ENCODE data around the gene PSMD14.

The PSMD14 gene

GRCh38 chr2:161417438-161418274 is 109.4 kb downstream of the PSMD14 start:
- in situ Hi-C loops (cut with MboI; ENCODE audit: low sequenced_read_pairs), result no loop called here

DNA sequence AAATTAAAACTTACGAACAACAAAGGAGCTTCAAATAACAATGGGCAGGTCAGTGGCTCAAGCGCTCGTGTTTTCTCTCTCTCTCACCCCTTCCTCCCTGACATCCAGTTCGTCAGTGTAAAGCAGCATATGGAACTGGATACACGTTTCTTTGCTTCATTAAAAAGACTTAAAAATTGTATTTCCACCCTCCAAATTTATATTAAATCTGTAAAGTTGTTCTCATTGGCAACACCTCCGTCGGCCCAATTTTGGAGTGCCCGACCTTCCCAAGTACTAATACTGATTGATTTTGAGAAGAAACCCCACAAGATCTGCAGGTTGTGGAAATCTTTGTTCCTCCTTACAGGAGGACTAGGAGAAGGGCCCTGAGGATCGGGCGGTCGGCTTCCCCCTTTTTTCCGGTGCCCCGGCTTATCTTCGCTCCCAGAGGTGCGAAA is 110.1 kb downstream of the PSMD14 start:
- in situ Hi-C loops (cut with MboI; ENCODE audit: low sequenced_read_pairs), result no loop called here

GRCh38 chr2:161418715-161419637 is 110.8 kb downstream of the PSMD14 start:
- in situ Hi-C loops (cut with MboI; ENCODE audit: low sequenced_read_pairs), result no loop called here

DNA sequence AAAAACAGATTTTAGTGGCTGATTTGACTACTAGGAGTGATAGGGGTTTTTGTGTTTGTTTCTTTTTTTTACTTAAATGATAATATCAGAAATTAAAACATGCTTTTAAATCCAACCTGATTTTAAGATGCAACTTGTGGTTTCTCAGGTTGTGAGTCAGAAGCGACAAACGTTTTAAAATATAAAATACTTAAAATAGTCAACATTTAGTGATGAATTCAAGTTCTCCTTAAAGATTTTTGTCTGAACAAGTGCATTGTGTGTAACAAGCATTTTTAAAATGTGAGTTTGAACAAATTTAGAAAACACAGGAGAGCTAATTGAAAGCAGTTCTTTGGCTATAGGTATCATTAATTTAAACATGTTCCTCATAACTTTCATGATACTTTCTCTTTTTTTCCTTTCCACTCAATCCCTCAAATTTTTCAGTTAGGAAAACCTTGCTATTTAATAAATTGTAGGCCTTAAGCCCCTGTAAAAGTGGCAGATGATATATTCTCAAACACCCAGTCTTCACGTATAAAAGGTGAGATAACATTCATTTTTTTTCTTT is 111.5 kb downstream of the PSMD14 start:
- in situ Hi-C loops (cut with MboI; ENCODE audit: low sequenced_read_pairs), result no loop called here

DNA sequence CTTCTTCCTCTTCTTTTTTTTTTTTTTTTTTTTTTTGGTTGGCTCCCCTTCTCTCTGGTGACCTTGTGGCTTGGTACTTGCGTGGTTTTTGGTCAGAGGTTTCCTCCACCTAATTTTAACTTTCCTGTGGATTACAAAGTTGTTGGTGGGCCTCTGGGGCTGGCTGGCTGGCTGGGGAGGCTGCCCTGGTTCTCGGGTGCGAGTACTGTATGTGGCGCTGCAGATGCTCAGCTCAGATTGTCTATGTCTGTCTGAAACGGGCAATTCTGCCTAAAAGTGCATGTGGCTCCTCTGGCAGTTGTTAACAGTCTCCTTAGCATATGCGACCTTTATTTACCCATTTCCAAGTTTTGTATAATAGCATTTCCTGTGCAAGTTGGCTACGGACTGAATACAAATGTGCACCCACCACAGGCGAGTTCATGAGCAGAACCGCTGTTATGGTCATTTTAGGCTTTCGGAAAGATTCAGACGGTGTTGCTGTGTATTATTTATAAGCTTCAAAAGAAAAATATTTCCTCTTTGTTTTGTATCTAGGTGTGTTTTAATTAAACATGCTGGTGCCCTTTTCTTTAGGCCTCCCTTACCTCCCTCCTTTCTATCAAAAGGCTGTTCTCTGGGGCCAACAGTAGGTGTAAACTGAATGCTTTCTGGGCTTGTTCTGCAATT is 112.3 kb downstream of the PSMD14 start:
- in situ Hi-C loops (cut with MboI; ENCODE audit: low sequenced_read_pairs), result no loop called here

- in situ Hi-C loops (cut with MboI; ENCODE audit: low sequenced_read_pairs), result no loop called here
Observed at GRCh38 chr2:161421686-161422085, 113.5 kb downstream of the PSMD14 start.

- in situ Hi-C loops (cut with MboI; ENCODE audit: low sequenced_read_pairs), result no loop called here
Observed at GRCh38 chr2:161422816-161423403, 114.7 kb downstream of the PSMD14 start.

DNA sequence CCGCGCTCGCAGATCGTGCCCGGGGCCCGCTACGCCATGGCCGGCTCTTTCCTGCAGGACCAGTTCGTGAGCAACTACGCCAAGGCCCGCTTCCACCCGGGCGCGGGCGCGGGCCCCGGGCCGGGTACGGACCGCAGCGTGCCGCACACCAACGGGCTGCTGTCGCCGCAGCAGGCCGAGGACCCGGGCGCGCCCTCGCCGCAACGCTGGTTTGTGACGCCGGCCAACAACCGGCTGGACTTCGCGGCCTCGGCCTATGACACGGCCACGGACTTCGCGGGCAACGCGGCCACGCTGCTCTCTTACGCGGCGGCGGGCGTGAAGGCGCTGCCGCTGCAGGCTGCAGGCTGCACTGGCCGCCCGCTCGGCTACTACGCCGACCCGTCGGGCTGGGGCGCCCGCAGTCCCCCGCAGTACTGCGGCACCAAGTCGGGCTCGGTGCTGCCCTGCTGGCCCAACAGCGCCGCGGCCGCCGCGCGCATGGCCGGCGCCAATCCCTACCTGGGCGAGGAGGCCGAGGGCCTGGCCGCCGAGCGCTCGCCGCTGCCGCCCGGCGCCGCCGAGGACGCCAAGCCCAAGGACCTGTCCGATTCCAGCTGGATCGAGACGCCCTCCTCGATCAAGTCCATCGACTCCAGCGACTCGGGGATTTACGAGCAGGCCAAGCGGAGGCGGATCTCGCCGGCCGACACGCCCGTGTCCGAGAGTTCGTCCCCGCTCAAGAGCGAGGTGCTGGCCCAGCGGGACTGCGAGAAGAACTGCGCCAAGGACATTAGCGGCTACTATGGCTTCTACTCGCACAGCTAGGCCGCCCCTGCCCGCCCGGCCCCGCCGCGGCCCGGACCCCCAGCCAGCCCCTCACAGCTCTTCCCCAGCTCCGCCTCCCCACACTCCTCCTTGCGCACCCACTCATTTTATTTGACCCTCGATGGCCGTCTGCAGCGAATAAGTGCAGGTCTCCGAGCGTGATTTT is 115.5 kb downstream of the PSMD14 start:
- in situ Hi-C loops (cut with MboI; ENCODE audit: low sequenced_read_pairs), result no loop called here

GRCh38 chr2:161424394-161424769 is 116.2 kb downstream of the PSMD14 start:
- in situ Hi-C loops (cut with MboI; ENCODE audit: low sequenced_read_pairs), result no loop called here

- in situ Hi-C loops (cut with MboI; ENCODE audit: low sequenced_read_pairs), result no loop called here
Observed at GRCh38 chr2:161424891-161425727, 116.9 kb downstream of the PSMD14 start.

DNA sequence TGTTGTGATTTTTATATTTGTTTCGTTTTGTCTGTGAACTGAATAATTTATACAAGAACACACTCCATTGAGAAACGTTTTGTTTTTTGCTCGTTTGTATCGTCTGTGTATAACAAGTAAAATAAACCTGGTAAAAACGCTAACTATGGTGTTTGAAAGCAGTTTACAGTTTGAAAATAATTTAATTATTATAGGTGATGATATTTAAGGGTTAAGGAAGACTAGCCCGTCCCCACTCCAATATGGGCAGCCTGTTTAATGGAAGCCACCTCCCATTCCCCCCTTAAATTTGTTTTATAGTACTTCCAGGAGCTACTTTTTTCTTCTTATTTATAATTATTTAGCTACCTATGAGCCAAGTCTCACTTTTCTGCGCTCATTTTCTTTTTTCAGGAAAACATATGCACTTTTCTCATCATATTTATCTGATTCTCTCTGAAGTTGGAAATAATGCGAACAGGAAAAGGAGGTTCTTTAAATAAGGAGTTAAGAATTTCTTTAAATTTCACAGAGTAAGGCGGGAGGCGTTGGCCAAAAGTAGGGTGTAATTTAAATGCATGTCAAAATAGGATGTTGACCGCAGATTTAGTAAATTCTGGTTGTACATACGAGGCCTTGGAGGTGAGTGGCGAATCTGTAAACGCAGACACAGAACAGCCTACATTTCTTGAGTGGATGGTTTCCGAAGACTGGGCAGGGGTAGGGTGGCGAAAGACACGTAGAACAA is 117.7 kb downstream of the PSMD14 start:
- in situ Hi-C loops (cut with MboI; ENCODE audit: low sequenced_read_pairs), result no loop called here

- in situ Hi-C loops (cut with MboI; ENCODE audit: low sequenced_read_pairs), result no loop called here
Observed at GRCh38 chr2:161426455-161426921, 118.3 kb downstream of the PSMD14 start.

GRCh38 chr2:161426922-161427663 is 118.9 kb downstream of the PSMD14 start:
- in situ Hi-C loops (cut with MboI; ENCODE audit: low sequenced_read_pairs), result no loop called here

DNA sequence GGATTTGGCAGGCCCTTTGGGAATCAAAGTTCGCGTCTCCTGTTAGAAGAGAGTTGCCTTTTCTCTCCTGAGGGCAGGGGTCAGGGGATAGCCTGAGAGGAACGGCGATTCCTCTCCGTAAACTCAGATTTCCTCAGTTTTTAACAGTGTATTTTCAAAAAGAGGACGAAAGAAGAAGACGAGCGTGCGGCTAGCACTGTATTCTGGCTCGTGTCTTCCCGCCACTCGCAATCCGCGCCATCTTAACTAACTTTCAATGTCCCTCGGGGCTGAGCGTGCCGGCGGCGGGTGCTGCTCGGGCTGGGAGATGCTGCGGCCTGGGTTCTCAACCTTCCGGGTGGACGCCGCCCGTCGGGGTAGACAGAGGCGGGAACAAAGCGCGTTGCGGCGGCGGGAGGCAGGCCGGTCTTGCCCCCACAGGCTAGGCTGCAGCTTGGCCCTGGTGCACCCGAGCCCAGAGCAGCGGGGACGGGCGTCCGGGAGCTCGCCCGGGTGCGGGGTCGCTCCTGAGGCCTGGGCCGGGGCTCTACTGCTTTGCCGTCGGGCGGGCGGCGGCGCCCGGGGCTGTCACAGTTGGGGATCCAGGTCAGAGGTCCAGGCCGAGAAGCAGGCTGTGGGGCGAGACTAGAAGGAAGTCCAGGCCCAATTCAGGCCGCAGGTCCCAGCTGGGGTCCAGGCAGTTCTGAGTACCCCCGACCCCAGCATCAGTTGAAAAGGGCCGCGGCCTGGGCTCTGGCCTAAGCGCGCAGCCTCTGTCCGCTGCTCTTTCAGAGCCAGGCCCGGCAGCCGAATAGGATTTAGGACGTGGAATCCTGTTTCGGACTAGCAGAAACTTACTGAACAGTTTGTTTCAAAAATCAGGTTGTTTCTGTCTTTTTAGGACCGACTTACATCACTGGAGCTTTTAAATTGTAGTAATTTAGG is 119.7 kb downstream of the PSMD14 start:
- in situ Hi-C loops (cut with MboI; ENCODE audit: low sequenced_read_pairs), result no loop called here

GRCh38 chr2:161430386-161430785 is 122.2 kb downstream of the PSMD14 start:
- in situ Hi-C loops (cut with MboI; ENCODE audit: low sequenced_read_pairs), result no loop called here

- in situ Hi-C loops (cut with MboI; ENCODE audit: low sequenced_read_pairs), result no loop called here
Observed at GRCh38 chr2:161432107-161432506, 123.9 kb downstream of the PSMD14 start.
